MM.1S (cell line): ENCODE data around the gene DCLRE1C.

Experiments
- DNase-seq: peaks from one replicate; pipeline ENCODE4 v3.0.0-alpha.2; 2015
- H2AFZ ChIP-seq: fragments of 300-600 bp; sonication (generic); 2 replicates; pipeline ENCODE4 v1.6.0; 2016; ENCODE audit warnings: antibody characterized with exemption, low read length
- H3F3A ChIP-seq: fragments of 300-600 bp; sonication (generic); 2 replicates; pipeline ENCODE4 v1.6.1; 2016; ENCODE audit warnings: mild to moderate bottlenecking, antibody characterized with exemption, low read length, moderate library complexity, mixed read lengths; ENCODE audit not compliant: insufficient read depth
- H3K27ac ChIP-seq: fragments of 300-600 bp; sonication (generic); 2 replicates; pipeline ENCODE4 v1.5.1; 2016; ENCODE audit warnings: mild to moderate bottlenecking, low read length
- H3K27me3 ChIP-seq: fragments of 300-600 bp; sonication (generic); replicated peaks from 2 replicates; pipeline ENCODE4 v1.6.0; 2016; ENCODE audit warnings: low read length; ENCODE audit not compliant: insufficient read depth
- H3K36me3 ChIP-seq: fragments of 300-600 bp; sonication (generic); replicated peaks from 2 replicates; pipeline ENCODE4 v1.6.1; 2016; ENCODE audit warnings: mild to moderate bottlenecking, low read length, mixed read lengths; ENCODE audit not compliant: insufficient read depth
- H3K4me1 ChIP-seq: fragments of 300-600 bp; sonication (generic); 2 replicates; pipeline ENCODE4 v1.6.1; 2016; ENCODE audit warnings: low read length, mixed read lengths
- H3K4me2 ChIP-seq: fragments of 300-600 bp; sonication (generic); 2 replicates; pipeline ENCODE4 v1.6.0; 2016; ENCODE audit warnings: low read depth, low read length
- H3K4me3 ChIP-seq: fragments of 300-600 bp; sonication (generic); 2 replicates; pipeline ENCODE4 v1.5.1; 2016; ENCODE audit warnings: low read length, mixed read lengths
- H3K79me2 ChIP-seq: fragments of 300-600 bp; sonication (generic); 2 replicates; pipeline ENCODE4 v1.6.1; 2016; ENCODE audit warnings: mixed run types, low read length, mixed read lengths
- H3K9ac ChIP-seq: fragments of 300-600 bp; sonication (generic); 2 replicates; pipeline ENCODE4 v1.6.1; 2016; ENCODE audit warnings: low read length, mixed read lengths
- H3K9me2 ChIP-seq: fragments of 300-600 bp; sonication (generic); replicated peaks from 2 replicates; pipeline ENCODE4 v1.6.1; 2016; ENCODE audit warnings: mild to moderate bottlenecking, low read length, mixed read lengths; ENCODE audit not compliant: insufficient read depth
- H3K9me3 ChIP-seq: fragments of 300-600 bp; sonication (generic); replicated peaks from 2 replicates; pipeline ENCODE4 v1.6.1; 2016; ENCODE audit warnings: mild to moderate bottlenecking, low read length, mixed read lengths; ENCODE audit not compliant: insufficient read depth
- H4K20me1 ChIP-seq: fragments of 300-600 bp; sonication (generic); 2 replicates; pipeline ENCODE4 v1.6.1; 2016; ENCODE audit warnings: mild to moderate bottlenecking, low read length, moderate library complexity, mixed read lengths; ENCODE audit not compliant: insufficient read depth
- EZH2 ChIP-seq: fragments of 300-600 bp; sonication (generic); optimal IDR thresholded peaks from 2 replicates; pipeline ENCODE3; 2017; ENCODE audit warnings: low read depth, mild to moderate bottlenecking, antibody characterized with exemption, low read length, mixed read lengths
- EZH2phosphoT487 ChIP-seq: fragments of 300-600 bp; sonication (generic); IDR thresholded peaks from 2 replicates; pipeline ENCODE4 v1.6.1; 2018; ENCODE audit warnings: antibody characterized with exemption, low read length
- TF ChIP-seq, protein P1 (sequence below): fragments of 300-600 bp; sonication (generic); IDR thresholded peaks from 2 replicates; pipeline ENCODE4 v1.5.1; 2016; ENCODE audit warnings: antibody characterized with exemption, low read length, mixed read lengths

DCLRE1C gene

GRCh38 chr10:14884082-14884481 is 69.8 kb downstream of the DCLRE1C start:
- Histone ChIP-seq H3K79me2 (peaks cover 98% of the 10 kb centered on the region), H2AFZ (no peak overlapping the region), H3K4me1 (peaks cover 8% of the 10 kb centered on the region), H3K9me2 (no peaks in the 10 kb centered on the region), H3K27me3 (no peaks in the 10 kb centered on the region), H3K36me3 (peaks cover 14% of the 10 kb centered on the region), H3K4me2 (no peak overlapping the region), H3F3A (no peaks in the 10 kb centered on the region), H4K20me1 (no peaks in the 10 kb centered on the region), H3K9ac (no peak overlapping the region), H3K9me3 (no peaks in the 10 kb centered on the region), H3K4me3 (no peak overlapping the region), H3K27ac (no peak overlapping the region)
- DNase-seq, result no peak
- TF ChIP-seq, protein P1, sequence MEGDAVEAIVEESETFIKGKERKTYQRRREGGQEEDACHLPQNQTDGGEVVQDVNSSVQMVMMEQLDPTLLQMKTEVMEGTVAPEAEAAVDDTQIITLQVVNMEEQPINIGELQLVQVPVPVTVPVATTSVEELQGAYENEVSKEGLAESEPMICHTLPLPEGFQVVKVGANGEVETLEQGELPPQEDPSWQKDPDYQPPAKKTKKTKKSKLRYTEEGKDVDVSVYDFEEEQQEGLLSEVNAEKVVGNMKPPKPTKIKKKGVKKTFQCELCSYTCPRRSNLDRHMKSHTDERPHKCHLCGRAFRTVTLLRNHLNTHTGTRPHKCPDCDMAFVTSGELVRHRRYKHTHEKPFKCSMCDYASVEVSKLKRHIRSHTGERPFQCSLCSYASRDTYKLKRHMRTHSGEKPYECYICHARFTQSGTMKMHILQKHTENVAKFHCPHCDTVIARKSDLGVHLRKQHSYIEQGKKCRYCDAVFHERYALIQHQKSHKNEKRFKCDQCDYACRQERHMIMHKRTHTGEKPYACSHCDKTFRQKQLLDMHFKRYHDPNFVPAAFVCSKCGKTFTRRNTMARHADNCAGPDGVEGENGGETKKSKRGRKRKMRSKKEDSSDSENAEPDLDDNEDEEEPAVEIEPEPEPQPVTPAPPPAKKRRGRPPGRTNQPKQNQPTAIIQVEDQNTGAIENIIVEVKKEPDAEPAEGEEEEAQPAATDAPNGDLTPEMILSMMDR, result no peak
- no peak for TF ChIP-seq EZH2
- no peak for TF ChIP-seq EZH2phosphoT487

- H3K4me3 ChIP-seq, result peak overlapping the region; percentile 80
- H4K20me1 ChIP-seq, result no peaks in the 10 kb centered on the region
- H3K79me2 ChIP-seq, result peaks cover 91% of the 10 kb centered on the region
- peaks cover 8% of the 10 kb centered on the region for H3K36me3 ChIP-seq
- H3K27me3 ChIP-seq, result no peaks in the 10 kb centered on the region
- peak overlapping the region; percentile 78 for H3K4me2 ChIP-seq
- DNase-seq, result no peak
- no peaks in the 10 kb centered on the region for H3K9me3 ChIP-seq
- H3K9me2 ChIP-seq, result no peaks in the 10 kb centered on the region
- H2AFZ ChIP-seq, result no peak overlapping the region
- TF ChIP-seq, protein P1, result no peak
- TF ChIP-seq EZH2, result no peak
- no peak for TF ChIP-seq EZH2phosphoT487
- H3K9ac ChIP-seq, result peak overlapping the region; percentile 89; the same call in 1 of the 2 replicates
- H3K27ac ChIP-seq, result no peak overlapping the region
- H3F3A ChIP-seq, result no peaks in the 10 kb centered on the region
- H3K4me1 ChIP-seq, result peaks cover 13% of the 10 kb centered on the region
These were observed 73.7 kb downstream of the DCLRE1C start for GRCh38 chr10:14880229-14880628.

DNA sequence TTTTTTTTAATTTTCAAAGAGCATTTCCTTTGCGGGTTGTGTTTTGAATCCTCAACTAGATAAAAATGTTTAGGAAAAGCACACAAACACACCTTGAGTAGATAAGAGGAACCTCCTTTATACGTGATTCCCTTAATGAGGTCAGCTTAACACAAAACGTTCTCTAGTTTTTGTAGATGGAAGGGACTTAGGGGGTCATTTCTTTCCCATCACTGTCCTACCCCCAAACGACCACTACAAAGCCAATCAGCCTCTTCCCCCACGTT is 74.0 kb downstream of the DCLRE1C start:
- H3K9me2 ChIP-seq, result no peaks in the 10 kb centered on the region
- TF ChIP-seq EZH2phosphoT487 (no peak), EZH2 (no peak)
- TF ChIP-seq, protein P1, result no peak
- no peak for DNase-seq
- H3K4me3 ChIP-seq, result peak overlapping the region; percentile 80
- no peak overlapping the region for H2AFZ ChIP-seq
- H3K9ac ChIP-seq, result peak overlapping the region; percentile 89; the same call in 1 of the 2 replicates
- H3K9me3 ChIP-seq, result no peaks in the 10 kb centered on the region
- no peaks in the 10 kb centered on the region for H3F3A ChIP-seq
- H3K27ac ChIP-seq, result no peak overlapping the region
- peaks cover 87% of the 10 kb centered on the region for H3K79me2 ChIP-seq
- H3K36me3 ChIP-seq, result peaks cover 7% of the 10 kb centered on the region
- H4K20me1 ChIP-seq, result no peaks in the 10 kb centered on the region
- H3K4me1 ChIP-seq, result peaks cover 13% of the 10 kb centered on the region
- no peaks in the 10 kb centered on the region for H3K27me3 ChIP-seq
- peak overlapping the region; percentile 78 for H3K4me2 ChIP-seq
